ENCODE results near the gene ZRSR2.

- no peak for TF ChIP-seq CTCF (IDR thresholded peaks at IDR 0.05)
- no peak for TF ChIP-seq POLR2A (IDR thresholded peaks at IDR 0.05)
Measured at GRCh38 chrX:15825936-15826335, 35.7 kb downstream of the ZRSR2 start.

All from heart left ventricle (tissue), 13 donors.